ENCODE results near the gene NPIPB8.

GRCh38 chr16:28590384-28591340 lies 47.2 kb upstream of the NPIPB8 start:
- TF ChIP-seq SUZ12 (IDR thresholded peaks at IDR 0.05; ENCODE audit: extremely low read depth, insufficient read depth, insufficient read length) (no peak), YY1 (IDR thresholded peaks at IDR 0.05; ENCODE audit: insufficient read depth, insufficient read length) (no peak)

Data from NT2/D1 (cell line).